Uterus (tissue), 4 donors: ENCODE measurements around the gene CLUH. TPM values are rescaled to one million over a fixed set of nuclear protein-coding genes. Genes with fewer than 3 reads are reported as not detected.

Experiments used
- DNase-seq, 2 donors: peaks; one replicate each; pipeline ENCODE4 v3.0.0-alpha.2; 2019 to 2020
- H3K27ac ChIP-seq, 2 donors: fragments of 200-600 bp; sonication (generic); 1 replicate in 1 of 2; 2 replicates in 1 of 2; pipeline ENCODE4 v1.5.1; 2016 to 2018
- H3K27me3 ChIP-seq, 2 donors: fragments of 200-600 bp; sonication (generic); one replicate each; pipeline ENCODE4 v1.5.1; 2018 to 2019; ENCODE audit warnings: control low read depth in 1 of 2
- H3K36me3 ChIP-seq, 2 donors: fragments of 200-600 bp; sonication (generic); one replicate each; pipeline ENCODE4 v1.5.1; 2019; ENCODE audit warnings: control low read depth in 1 of 2
- H3K4me1 ChIP-seq, 2 donors: fragments of 200-600 bp; sonication (generic); one replicate each; pipeline ENCODE4 v1.5.1; 2018 to 2019; ENCODE audit warnings: control low read depth in 1 of 2
- H3K4me3 ChIP-seq, 2 donors: fragments of 200-600 bp; sonication (generic); 1 replicate in 1 of 2; 2 replicates in 1 of 2; pipeline ENCODE4 v1.5.1; 2018 to 2019; ENCODE audit warnings: mild to moderate bottlenecking in 1 of 2
- H3K9me3 ChIP-seq, 2 donors: fragments of 200-600 bp; sonication (generic); one replicate each; pipeline ENCODE4 v1.5.1; 2019; ENCODE audit warnings: control low read depth in 1 of 2
- POLR2A ChIP-seq, 2 donors: fragments of 450-650 bp; IDR thresholded peaks; one replicate each; pipeline ENCODE4 v1.6.1; 2016; ENCODE audit warnings: antibody characterized with exemption in 2 of 2, mild to moderate bottlenecking in 1 of 2, moderate library complexity in 1 of 2
- intact Hi-C: fragments of 100-400 bp; cut with DNase I; formaldehyde crosslinking; loops from one replicate; pipeline ENCODE4 v1.15.1; 2023; ENCODE audit warnings: low total_unique reads
- total RNA-seq, 4 donors: library from RNA; depleted of rRNA in 3 of 4; stranded (reverse); fragments of >200 nt in 3 of 4; gene quantifications; one replicate each; pipeline versions ENCODE4 v1.1.0 to v1.2.4, GENCODE V29; 2014 to 2023
- TF ChIP-seq, protein P1 (sequence below), 4 experiments: fragments of 200-600 bp in 2 of 4; fragments of 450-650 bp in 2 of 4; sonication (generic) in 2 of 4; IDR thresholded peaks; one replicate each; pipeline ENCODE4 v1.5.1; 2016 to 2019; ENCODE audit warnings: antibody characterized with exemption in 4 of 4, mild to moderate bottlenecking in 2 of 4, moderate library complexity in 1 of 4
- donor health status: DM: yes; HTN: yes; CAD: no.

Gene CLUH
- total RNA-seq, 4 donors from 2014 or later, result 9.2 to 40.3 (median 20.1) TPM

GRCh38 chr17:2688351-2689342, 22.9 kb downstream of the CLUH start:
- no peak overlapping the region for H3K4me3 ChIP-seq
- intact Hi-C loops, result no loop called here
- H3K27ac ChIP-seq, result no peak overlapping the region
- DNase-seq, result peak in 1 of 2 donors; percentile 31
- H3K27me3 ChIP-seq, result no peaks in the 10 kb centered on the region
- TF ChIP-seq, protein P1, sequence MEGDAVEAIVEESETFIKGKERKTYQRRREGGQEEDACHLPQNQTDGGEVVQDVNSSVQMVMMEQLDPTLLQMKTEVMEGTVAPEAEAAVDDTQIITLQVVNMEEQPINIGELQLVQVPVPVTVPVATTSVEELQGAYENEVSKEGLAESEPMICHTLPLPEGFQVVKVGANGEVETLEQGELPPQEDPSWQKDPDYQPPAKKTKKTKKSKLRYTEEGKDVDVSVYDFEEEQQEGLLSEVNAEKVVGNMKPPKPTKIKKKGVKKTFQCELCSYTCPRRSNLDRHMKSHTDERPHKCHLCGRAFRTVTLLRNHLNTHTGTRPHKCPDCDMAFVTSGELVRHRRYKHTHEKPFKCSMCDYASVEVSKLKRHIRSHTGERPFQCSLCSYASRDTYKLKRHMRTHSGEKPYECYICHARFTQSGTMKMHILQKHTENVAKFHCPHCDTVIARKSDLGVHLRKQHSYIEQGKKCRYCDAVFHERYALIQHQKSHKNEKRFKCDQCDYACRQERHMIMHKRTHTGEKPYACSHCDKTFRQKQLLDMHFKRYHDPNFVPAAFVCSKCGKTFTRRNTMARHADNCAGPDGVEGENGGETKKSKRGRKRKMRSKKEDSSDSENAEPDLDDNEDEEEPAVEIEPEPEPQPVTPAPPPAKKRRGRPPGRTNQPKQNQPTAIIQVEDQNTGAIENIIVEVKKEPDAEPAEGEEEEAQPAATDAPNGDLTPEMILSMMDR (IDR thresholded peaks at IDR 0.05), result no peak
- TF ChIP-seq POLR2A (IDR thresholded peaks at IDR 0.05), result no peak
- no peaks in the 10 kb centered on the region for H3K4me1 ChIP-seq
- H3K9me3 ChIP-seq, result no peaks in the 10 kb centered on the region
- no peaks in the 10 kb centered on the region for H3K36me3 ChIP-seq

DNA sequence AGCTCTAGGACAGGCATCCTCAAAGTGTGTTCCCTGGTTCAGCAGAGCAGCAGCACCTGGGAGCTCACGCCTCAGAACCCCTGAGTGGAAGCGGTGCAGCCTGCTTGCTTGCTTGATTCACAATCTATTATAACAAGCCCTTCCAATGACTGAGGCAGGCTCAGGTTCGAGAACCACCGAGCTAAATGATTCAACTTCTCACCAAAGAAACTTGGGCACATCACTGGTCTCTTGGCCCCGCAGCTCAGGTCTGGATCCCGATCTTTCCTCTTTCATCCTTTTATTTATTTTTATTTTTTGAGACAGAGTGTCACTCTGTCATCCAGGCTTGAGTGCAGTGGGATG, 24.5 kb downstream of the CLUH start:
- Histone ChIP-seq H3K4me3 (no peak overlapping the region), H3K9me3 (no peaks in the 10 kb centered on the region), H3K27me3 (no peaks in the 10 kb centered on the region), H3K4me1 (no peaks in the 10 kb centered on the region), H3K27ac (peak overlapping the region in 1 of 2 donors; percentile 9), H3K36me3 (no peaks in the 10 kb centered on the region)
- no peak for TF ChIP-seq POLR2A (IDR thresholded peaks at IDR 0.05)
- TF ChIP-seq, protein P1 (IDR thresholded peaks at IDR 0.05), result no peak
- intact Hi-C loops, result no loop called here
- no peak for DNase-seq

- no peaks in the 10 kb centered on the region for H3K36me3 ChIP-seq
- H3K4me1 ChIP-seq, result no peaks in the 10 kb centered on the region
- H3K27ac ChIP-seq, result no peak overlapping the region
- H3K9me3 ChIP-seq, result no peaks in the 10 kb centered on the region
- TF ChIP-seq, protein P1 (IDR thresholded peaks at IDR 0.05), result no peak
- no peak for TF ChIP-seq POLR2A (IDR thresholded peaks at IDR 0.05)
- no peak for DNase-seq
- intact Hi-C loops, result no loop called here
- no peak overlapping the region for H3K4me3 ChIP-seq
- no peaks in the 10 kb centered on the region for H3K27me3 ChIP-seq
Measured at GRCh38 chr17:2685696-2686095, 25.9 kb downstream of the CLUH start.

- Histone ChIP-seq H3K27ac (no peak overlapping the region), H3K36me3 (no peaks in the 10 kb centered on the region), H3K27me3 (no peaks in the 10 kb centered on the region), H3K4me3 (no peak overlapping the region), H3K4me1 (no peaks in the 10 kb centered on the region), H3K9me3 (no peaks in the 10 kb centered on the region)
- no peak for DNase-seq
- TF ChIP-seq, protein P1 (IDR thresholded peaks at IDR 0.05), result no peak
- no peak for TF ChIP-seq POLR2A (IDR thresholded peaks at IDR 0.05)
- intact Hi-C loops, result no loop called here
Measured at GRCh38 chr17:2684549-2684948, 27.0 kb downstream of the CLUH start.

- Histone ChIP-seq H3K9me3 (no peaks in the 10 kb centered on the region), H3K27me3 (no peaks in the 10 kb centered on the region), H3K36me3 (no peaks in the 10 kb centered on the region), H3K4me1 (no peaks in the 10 kb centered on the region), H3K27ac (no peak overlapping the region), H3K4me3 (no peak overlapping the region)
- no peak for TF ChIP-seq POLR2A (IDR thresholded peaks at IDR 0.05)
- TF ChIP-seq, protein P1 (IDR thresholded peaks at IDR 0.05), result no peak
- DNase-seq, result no peak
- intact Hi-C loops, result no loop called here
Measured at GRCh38 chr17:2683912-2684311, 27.7 kb downstream of the CLUH start.
